Thymus (tissue), 11 donors: ENCODE data around the gene DDX3Y. TPM values are rescaled to one million over a fixed set of nuclear protein-coding genes. Genes with fewer than 3 reads are reported as not detected.

Experiments used
- DNase-seq, 9 donors: peaks; one replicate each; pipeline ENCODE4 v3.0.0-alpha.2; 2013; ENCODE audit warnings: low spot score in 9 of 9, low read depth in 6 of 9, missing footprints in 1 of 9
- H3K27ac ChIP-seq, 2 donors: one replicate each; pipeline ENCODE4 v1.5.1; 2013; ENCODE audit warnings: control low read depth in 1 of 2, low read depth in 1 of 2, low read length in 1 of 2, mild to moderate bottlenecking in 1 of 2, moderate library complexity in 1 of 2
- H3K27me3 ChIP-seq, 2 donors: one replicate each; pipeline ENCODE4 v1.5.1; 2013; ENCODE audit warnings: low read length in 1 of 2; ENCODE audit not compliant: control insufficient read depth in 2 of 2, insufficient read depth in 1 of 2
- H3K36me3 ChIP-seq, 2 donors: one replicate each; pipeline ENCODE4 v1.5.1; 2013; ENCODE audit warnings: low read length in 1 of 2, mild to moderate bottlenecking in 1 of 2, moderate library complexity in 1 of 2; ENCODE audit not compliant: control insufficient read depth in 2 of 2, insufficient read depth in 2 of 2
- H3K4me1 ChIP-seq, 2 donors: one replicate each; pipeline ENCODE4 v1.5.1; 2013; ENCODE audit warnings: low read length in 2 of 2; ENCODE audit not compliant: control insufficient read depth in 2 of 2, insufficient read depth in 2 of 2
- H3K4me3 ChIP-seq, 2 donors: one replicate each; pipeline ENCODE4 v1.5.1; 2013; ENCODE audit warnings: low read length in 2 of 2, control low read depth in 1 of 2, mild to moderate bottlenecking in 1 of 2
- H3K9me3 ChIP-seq, 2 donors: one replicate each; pipeline ENCODE4 v1.5.1; 2013; ENCODE audit warnings: low read length in 1 of 2, mild to moderate bottlenecking in 1 of 2; ENCODE audit not compliant: control insufficient read depth in 2 of 2, insufficient read depth in 1 of 2
- WGBS: extraction: QIAGEN DNeasy Blood & Tissue Kit; methylation state at CpG from one replicate; pipeline ENCODE4 v1.1.7; 2013; 5-methylcytosine and 5-hydroxymethylcytosine counted together
- polyA plus RNA-seq: library from polyadenylated mRNA; stranded (reverse); fragments of 200-250 nt; gene quantifications from one replicate; pipeline ENCODE4 v1.2.3, GENCODE V29; 2013
- total RNA-seq: library from RNA; stranded (reverse); fragments of 120-200 nt; gene quantifications from one replicate; pipeline ENCODE4 v1.2.4, GENCODE V29; 2013
- donor health status: healthy.

Gene DDX3Y
- total and polyA plus RNA-seq, 2 donors = 67.0 TPM; not detected in 1

GRCh38 chrY:12928043-12928442 lies 23.4 kb downstream of the DDX3Y start:
- Histone ChIP-seq H3K27ac (no peak overlapping the region), H3K4me1 (no peaks in the 10 kb centered on the region), H3K9me3 (no peaks in the 10 kb centered on the region), H3K4me3 (no peak overlapping the region), H3K36me3 (no peaks in the 10 kb centered on the region), H3K27me3 (no peaks in the 10 kb centered on the region)
- no peak for DNase-seq
- 91% methylated on average over 3 of the region's 3 CpGs for WGBS

DNA sequence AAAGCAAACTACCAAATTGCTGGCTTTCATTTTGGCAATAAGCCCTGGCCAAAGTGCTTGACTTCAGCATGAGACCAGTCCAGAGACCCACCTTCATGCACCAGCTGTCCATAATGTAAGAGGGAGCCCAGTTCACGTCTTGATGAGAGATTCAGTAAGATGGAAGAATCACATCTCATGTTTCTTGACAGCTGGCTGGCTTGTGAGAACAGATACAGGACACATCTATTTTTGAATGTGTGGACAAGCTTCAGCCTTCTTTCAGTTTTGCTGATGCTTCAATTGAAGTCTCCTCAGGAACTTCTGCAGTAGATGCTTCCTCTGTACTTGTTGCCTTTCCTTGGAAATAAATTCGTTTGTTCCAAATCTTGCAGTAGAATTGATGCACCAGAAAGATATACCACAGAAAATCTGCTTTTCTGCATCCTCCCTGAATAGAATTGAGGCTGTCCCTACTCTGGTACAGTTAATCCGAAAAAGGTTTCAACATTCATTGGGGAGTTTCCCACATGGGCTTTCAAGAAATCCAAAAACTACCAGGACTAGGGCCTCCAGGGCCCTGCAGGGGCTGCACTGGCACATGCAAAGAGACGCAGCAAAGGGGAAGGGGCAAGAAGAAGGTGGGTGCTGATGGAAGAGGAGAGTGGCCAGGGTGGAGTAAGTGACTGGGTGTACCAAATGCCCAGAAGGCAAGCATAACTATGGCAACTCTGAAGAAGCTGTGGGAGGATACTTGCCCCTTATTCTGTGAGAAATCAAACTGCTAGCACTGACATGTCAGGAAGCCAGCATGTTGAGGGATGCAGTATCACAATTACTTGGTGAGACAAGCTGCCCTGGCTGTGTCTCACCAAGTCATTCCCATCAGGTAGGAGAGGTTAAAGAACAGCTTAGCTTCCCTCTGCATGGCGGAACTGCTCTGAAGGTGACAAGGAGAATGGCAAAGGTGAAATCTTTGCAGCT lies 37.3 kb downstream of the DDX3Y start:
- Histone ChIP-seq H3K27me3 (no peaks in the 10 kb centered on the region), H3K9me3 (no peaks in the 10 kb centered on the region), H3K4me3 (no peak overlapping the region), H3K27ac (no peak overlapping the region), H3K36me3 (no peaks in the 10 kb centered on the region), H3K4me1 (no peaks in the 10 kb centered on the region)
- no peak for DNase-seq
- WGBS = 93% methylated on average over 5 of the region's 5 CpGs

Other genes starting within 250 kb of the DDX3Y start
- gene USP9Y, start 203.6 kb upstream of the DDX3Y start, total RNA-seq = not detected
- 67.7 TPM for gene USP9Y, start 203.6 kb upstream of the DDX3Y start, polyA plus RNA-seq